GM12878 (cell line): ENCODE data around the gene NBEA. TPM values are rescaled to one million over a fixed set of nuclear protein-coding genes. Genes with fewer than 3 reads are reported as not detected.

ENCODE experiments used
- ATAC-seq: fragments of 200-7000 bp; cut with Tn5 transposase; 3 replicates; pipeline ENCODE4 v1.9.1; 2020; ENCODE audit warnings: mild to moderate bottlenecking, moderate library complexity
- BruUV-seq: library from RNA; stranded (reverse); fragments of 400-500 nt; replicated peaks from 2 replicates; lab custom pipeline; 2021; lab: Mats Ljungman, UMichigan
- CTCF ChIA-PET: fragments of 300-600 bp; sonication (Branson Sonifier 250); formaldehyde crosslinking; extraction: SDS; loops from one replicate; lab custom pipeline; 2021; ENCODE audit warnings: inconsistent platforms; lab: Yijun Ruan, JAX
- POLR2A ChIA-PET: fragments of 350-600 bp; formaldehyde crosslinking; extraction: SDS; loops from one replicate; lab custom pipeline; 2021; ENCODE audit warnings: inconsistent platforms; lab: Charles Lee
- RAD21 ChIA-PET: fragments of 300-600 bp; sonication (Branson Sonifier 250); formaldehyde crosslinking; loops from one replicate; lab custom pipeline; 2023; ENCODE audit warnings: antibody characterized with exemption; ENCODE audit not compliant: unreplicated experiment; lab: Charles Lee
- SMC1A ChIA-PET: fragments of 300-600 bp; sonication (Branson Sonifier 250); formaldehyde crosslinking; loops from one replicate; lab custom pipeline; 2023; ENCODE audit not compliant: unreplicated experiment, uncharacterized antibody; lab: Charles Lee
- DNase-seq: peaks from one replicate; pipeline ENCODE4 v3.0.0-alpha.2; 2011; ENCODE audit warnings: low read depth, low spot score
- FAIRE-seq: peaks from 3 replicates; lab custom pipeline; 2011; peaks lifted over from hg19 to GRCh38; lab: Jason Lieb, UNC
- H2AFZ ChIP-seq: 2 replicates; pipeline ENCODE4 v1.6.0; 2011; ENCODE audit warnings: low read depth, low read length, control low read depth; ENCODE audit not compliant: control insufficient read depth
- H3K27ac ChIP-seq: 2 replicates; pipeline ENCODE4 v1.5.1; 2011; ENCODE audit warnings: control low read depth; ENCODE audit not compliant: control insufficient read depth, insufficient read depth
- H3K27me3 ChIP-seq, 2 experiments: replicated peaks in 1 of 2; 2 replicates each; pipeline versions ENCODE4 v1.6.0 to v1.6.1; 2011; ENCODE audit warnings: low read length in 1 of 2; ENCODE audit not compliant: control insufficient read depth in 2 of 2, insufficient read depth in 2 of 2
- H3K36me3 ChIP-seq, 2 experiments: 2 replicates each; pipeline ENCODE4 v1.5.1; 2011; ENCODE audit warnings: low read length in 1 of 2; ENCODE audit not compliant: control insufficient read depth in 2 of 2, insufficient read depth in 2 of 2
- H3K4me1 ChIP-seq: 2 replicates; pipeline ENCODE4 v1.6.1; 2011; ENCODE audit warnings: mild to moderate bottlenecking, low read length, moderate library complexity, mixed read lengths; ENCODE audit not compliant: control insufficient read depth, insufficient read depth
- H3K4me2 ChIP-seq: 2 replicates; pipeline ENCODE4 v1.6.0; 2011; ENCODE audit warnings: control low read depth; ENCODE audit not compliant: control insufficient read depth, insufficient read depth
- H3K4me3 ChIP-seq: fragments of 200-600 bp; sonication (generic); 2 replicates; pipeline ENCODE4 v1.5.1; 2016
- H3K79me2 ChIP-seq: 2 replicates; pipeline ENCODE4 v1.6.0; 2011; ENCODE audit warnings: low read length; ENCODE audit not compliant: control insufficient read depth, insufficient read depth
- H3K9ac ChIP-seq: 2 replicates; pipeline ENCODE4 v1.8.0; 2011; ENCODE audit warnings: low read length, control low read depth, mixed read lengths; ENCODE audit not compliant: control insufficient read depth, insufficient read depth
- H3K9me3 ChIP-seq: replicated peaks from 3 replicates; pipeline ENCODE4 v1.5.1; 2011; ENCODE audit warnings: mild to moderate bottlenecking, low read length; ENCODE audit not compliant: control insufficient read depth, insufficient read depth
- H4K20me1 ChIP-seq: 2 replicates; pipeline ENCODE4 v1.6.0; 2011; ENCODE audit not compliant: control insufficient read depth, insufficient read depth
- CBX3 ChIP-seq: fragments of 200-600 bp; sonication (generic); IDR thresholded peaks from 2 replicates; pipeline ENCODE4 v1.6.1; 2016; ENCODE audit warnings: low read depth, borderline replicate concordance
- CHD4 ChIP-seq: fragments of 200-600 bp; sonication (generic); IDR thresholded peaks from 2 replicates; pipeline ENCODE4 v1.6.1; 2016; ENCODE audit warnings: mild to moderate bottlenecking
- CREM ChIP-seq: IDR thresholded peaks from 2 replicates; pipeline ENCODE4 v1.6.1; 2014; ENCODE audit warnings: antibody characterized with exemption, low read depth
- EGR1 ChIP-seq, 2 experiments: IDR thresholded peaks; 1 replicate in 1 of 2; 2 replicates in 1 of 2; pipeline ENCODE4 v1.6.1; 2011 to 2012; ENCODE audit warnings: low read depth in 2 of 2, low read length in 2 of 2, borderline replicate concordance in 1 of 2, mild to moderate bottlenecking in 1 of 2, moderate library complexity in 1 of 2
- FOXK2 ChIP-seq: fragments of 450-650 bp; IDR thresholded peaks from 2 replicates; pipeline ENCODE4 v1.6.1; 2017; ENCODE audit warnings: mild to moderate bottlenecking, moderate library complexity
- IRF4 ChIP-seq: IDR thresholded peaks from 2 replicates; pipeline ENCODE4 v1.6.1; 2011; ENCODE audit warnings: low read depth, low read length
- MEF2A ChIP-seq: IDR thresholded peaks from 2 replicates; pipeline ENCODE4 v1.6.1; 2011; ENCODE audit warnings: low read depth, mild to moderate bottlenecking, low read length, moderate library complexity; ENCODE audit not compliant: insufficient read depth
- NBN ChIP-seq: fragments of 450-650 bp; IDR thresholded peaks from 2 replicates; pipeline ENCODE4 v1.6.1; 2016
- NFYB ChIP-seq: IDR thresholded peaks from 2 replicates; pipeline ENCODE4 v1.6.1; 2011; ENCODE audit warnings: low read depth, mild to moderate bottlenecking, low read length, improper control_type of control experiment, moderate library complexity; ENCODE audit not compliant: insufficient read depth
- PAX8 ChIP-seq: fragments of 450-650 bp; IDR thresholded peaks from 2 replicates; pipeline ENCODE4 v1.6.1; 2017; ENCODE audit warnings: mild to moderate bottlenecking, moderate library complexity
- POLR2AphosphoS5 ChIP-seq: IDR thresholded peaks from 2 replicates; pipeline ENCODE4 v1.6.1; 2011; ENCODE audit warnings: mild to moderate bottlenecking, low read length, inconsistent platforms
- ZNF24 ChIP-seq: fragments of 450-650 bp; IDR thresholded peaks from 2 replicates; pipeline ENCODE4 v1.6.1; 2017; ENCODE audit warnings: antibody characterized with exemption, mild to moderate bottlenecking
- WGBS: methylation state at CpG from one replicate; pipeline ENCODE4 v1.1.6; 2016; ENCODE audit warnings: low lambda C conversion rate; ENCODE audit not compliant: insufficient replicate concordance, insufficient coverage; ENCODE audit errors: missing lambda C conversion rate; 5-methylcytosine and 5-hydroxymethylcytosine counted together
- in situ Hi-C: fragments of 300-500 bp; cut with MboI; formaldehyde crosslinking; loops from 9 replicates; pipeline ENCODE4 v1.14.3; 2018; ENCODE audit warnings: mixed read lengths
- intact Hi-C: fragments of 100-400 bp; cut with micrococcal nuclease; formaldehyde crosslinking; loops from one replicate; pipeline ENCODE4 v1.14.2; 2022; ENCODE audit not compliant: unreplicated experiment
- polyA plus RNA-seq, 11 experiments: library from polyadenylated mRNA; depleted of rRNA in 4 of 11; unstranded in 6 of 11; stranded (reverse) in 5 of 11; fragments of >200 nt; fragmentation: Nextera tagmentation in 4 of 11; fragmentation: Illumina TruSeq in 1 of 11; extraction: Ambion mirVana in 4 of 11; extraction: Trizol in 1 of 11; gene quantifications; 1 replicate in 1 of 11; 2 replicates in 10 of 11; pipeline versions ENCODE4 v1.2.1 to v1.2.3, GENCODE V29; 2011 to 2016; ENCODE audit warnings: inconsistent platforms in 2 of 11, missing spikeins in 2 of 11, low read depth in 1 of 11
- total RNA-seq, 4 experiments: library from RNA; depleted of rRNA in 3 of 4; stranded (reverse); fragments of >200 nt in 3 of 4; fragmentation: Illumina TruSeq in 1 of 4; extraction: Trizol in 1 of 4; gene quantifications; 2 replicates each; pipeline versions ENCODE4 v1.2.1 to v1.2.3, GENCODE V29; 2013 to 2021
- TF ChIP-seq, protein P1 (sequence below): IDR thresholded peaks from 2 replicates; pipeline ENCODE4 v1.6.1; 2011; ENCODE audit warnings: borderline replicate concordance, low read depth, mild to moderate bottlenecking, moderate library complexity, mixed read lengths, low read length; ENCODE audit not compliant: insufficient read depth; ENCODE audit errors: extremely low read length
- TF ChIP-seq, protein P2 (sequence below): IDR thresholded peaks from 2 replicates; pipeline ENCODE4 v1.6.1; 2012; ENCODE audit warnings: low read length, inconsistent platforms
- TF ChIP-seq, protein P3 (sequence below): fragments of 450-650 bp; IDR thresholded peaks from 2 replicates; pipeline ENCODE4 v1.6.1; 2016; ENCODE audit warnings: mild to moderate bottlenecking

Gene NBEA
- total and polyA plus RNA-seq, 10 of the 15 experiments (the other 5 are each of a cell fraction or from before 2014, with no cell fraction given) = 0.23 to 3.6 (median 0.55) TPM

DNA sequence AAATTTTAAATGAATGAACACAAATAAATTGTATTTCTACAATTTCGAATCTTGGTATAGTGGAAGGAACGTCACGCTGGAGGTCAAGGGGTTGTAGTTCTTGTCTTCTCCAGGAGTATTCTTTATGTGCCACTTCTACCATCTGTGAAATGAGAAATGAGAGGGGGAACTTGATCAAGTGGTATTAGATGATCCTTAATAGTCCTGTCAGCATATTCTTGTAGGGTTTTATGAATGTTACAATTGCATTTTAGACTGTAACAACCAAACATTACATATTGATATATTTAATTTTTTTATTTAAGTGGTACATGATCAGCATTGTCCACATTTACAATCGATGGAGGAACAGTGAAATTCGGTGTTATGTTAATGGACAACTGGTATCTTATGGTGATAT is 113.6 kb downstream of the NBEA start:
- Histone ChIP-seq H3K9me3 (no peaks in the 10 kb centered on the region), H3K9ac (no peak overlapping the region), H3K79me2 (no peaks in the 10 kb centered on the region), H2AFZ (no peak overlapping the region), H3K4me2 (no peak overlapping the region), H4K20me1 (no peaks in the 10 kb centered on the region), H3K27ac (no peak overlapping the region), H3K36me3 (no peaks in the 10 kb centered on the region), H3K4me1 (no peaks in the 10 kb centered on the region)
- intact Hi-C loops = no loop called here
- FAIRE-seq (no peak), DNase-seq (no peak), ATAC-seq (no peak)
- RAD21 ChIA-PET = no interaction called here
- POLR2A ChIA-PET = no interaction called here
- BruUV-seq = no TSS peak
- in situ Hi-C loops = no loop called here
- SMC1A ChIA-PET = no interaction called here
- 25% methylated on average over 5 of the region's 5 CpGs for WGBS
- CTCF ChIA-PET = no interaction called here
- TF ChIP-seq POLR2AphosphoS5 (no peak), NFYB (no peak), PAX8 (no peak), MEF2A (no peak), FOXK2 (no peak), ZNF24 (no peak), EGR1 (IDR thresholded peaks at IDR 0.05; ENCODE audit: borderline replicate concordance in 1 of 2, low read depth in 2 of 2, low read length in 2 of 2) (no peak), CBX3 (no peak), CREM (no peak), IRF4 (no peak), NBN (no peak), CHD4 (no peak)
- TF ChIP-seq, protein P1, sequence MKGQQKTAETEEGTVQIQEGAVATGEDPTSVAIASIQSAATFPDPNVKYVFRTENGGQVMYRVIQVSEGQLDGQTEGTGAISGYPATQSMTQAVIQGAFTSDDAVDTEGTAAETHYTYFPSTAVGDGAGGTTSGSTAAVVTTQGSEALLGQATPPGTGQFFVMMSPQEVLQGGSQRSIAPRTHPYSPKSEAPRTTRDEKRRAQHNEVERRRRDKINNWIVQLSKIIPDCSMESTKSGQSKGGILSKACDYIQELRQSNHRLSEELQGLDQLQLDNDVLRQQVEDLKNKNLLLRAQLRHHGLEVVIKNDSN = no peak
- TF ChIP-seq, protein P2, sequence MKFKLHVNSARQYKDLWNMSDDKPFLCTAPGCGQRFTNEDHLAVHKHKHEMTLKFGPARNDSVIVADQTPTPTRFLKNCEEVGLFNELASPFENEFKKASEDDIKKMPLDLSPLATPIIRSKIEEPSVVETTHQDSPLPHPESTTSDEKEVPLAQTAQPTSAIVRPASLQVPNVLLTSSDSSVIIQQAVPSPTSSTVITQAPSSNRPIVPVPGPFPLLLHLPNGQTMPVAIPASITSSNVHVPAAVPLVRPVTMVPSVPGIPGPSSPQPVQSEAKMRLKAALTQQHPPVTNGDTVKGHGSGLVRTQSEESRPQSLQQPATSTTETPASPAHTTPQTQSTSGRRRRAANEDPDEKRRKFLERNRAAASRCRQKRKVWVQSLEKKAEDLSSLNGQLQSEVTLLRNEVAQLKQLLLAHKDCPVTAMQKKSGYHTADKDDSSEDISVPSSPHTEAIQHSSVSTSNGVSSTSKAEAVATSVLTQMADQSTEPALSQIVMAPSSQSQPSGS = no peak
- TF ChIP-seq, protein P3, sequence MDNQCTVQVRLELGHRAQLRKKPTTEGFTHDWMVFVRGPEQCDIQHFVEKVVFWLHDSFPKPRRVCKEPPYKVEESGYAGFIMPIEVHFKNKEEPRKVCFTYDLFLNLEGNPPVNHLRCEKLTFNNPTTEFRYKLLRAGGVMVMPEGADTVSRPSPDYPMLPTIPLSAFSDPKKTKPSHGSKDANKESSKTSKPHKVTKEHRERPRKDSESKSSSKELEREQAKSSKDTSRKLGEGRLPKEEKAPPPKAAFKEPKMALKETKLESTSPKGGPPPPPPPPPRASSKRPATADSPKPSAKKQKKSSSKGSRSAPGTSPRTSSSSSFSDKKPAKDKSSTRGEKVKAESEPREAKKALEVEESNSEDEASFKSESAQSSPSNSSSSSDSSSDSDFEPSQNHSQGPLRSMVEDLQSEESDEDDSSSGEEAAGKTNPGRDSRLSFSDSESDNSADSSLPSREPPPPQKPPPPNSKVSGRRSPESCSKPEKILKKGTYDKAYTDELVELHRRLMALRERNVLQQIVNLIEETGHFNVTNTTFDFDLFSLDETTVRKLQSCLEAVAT = no peak
- TF ChIP-seq, all 136 proteins: peak for 0
- no peak overlapping the region for H3K4me3 ChIP-seq
- H3K27me3 ChIP-seq = no peaks in the 10 kb centered on the region
